Inflammatory macrophage treated with lipopolysaccharide for 1 hour (primary cell): ENCODE results near the gene PALB2.

Source experiments
- DNase-seq, 2 donors: peaks; one replicate each; pipeline ENCODE4 v3.0.0-alpha.2; 2020 to 2022

The PALB2 gene

DNA sequence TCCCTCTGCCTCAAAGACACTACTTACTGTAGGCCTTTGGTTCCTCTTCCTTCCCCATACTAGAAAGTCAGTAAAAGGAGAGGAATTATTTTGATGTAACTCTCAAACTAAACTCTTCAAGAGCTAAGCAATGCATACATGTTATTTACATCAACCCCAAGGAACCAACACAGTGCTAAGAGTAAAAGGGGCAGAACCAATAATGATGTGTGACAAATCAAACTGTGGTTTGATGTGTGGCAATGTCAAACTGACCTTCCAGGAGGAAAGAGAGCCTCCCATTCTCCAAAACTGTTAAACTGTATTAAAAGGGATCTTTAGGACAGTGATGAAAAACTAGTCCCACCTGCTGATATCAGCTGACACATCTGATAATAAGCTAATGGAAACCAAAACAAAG, 60.7 kb downstream of the PALB2 start:
- DNase-seq, result no peak

DNA sequence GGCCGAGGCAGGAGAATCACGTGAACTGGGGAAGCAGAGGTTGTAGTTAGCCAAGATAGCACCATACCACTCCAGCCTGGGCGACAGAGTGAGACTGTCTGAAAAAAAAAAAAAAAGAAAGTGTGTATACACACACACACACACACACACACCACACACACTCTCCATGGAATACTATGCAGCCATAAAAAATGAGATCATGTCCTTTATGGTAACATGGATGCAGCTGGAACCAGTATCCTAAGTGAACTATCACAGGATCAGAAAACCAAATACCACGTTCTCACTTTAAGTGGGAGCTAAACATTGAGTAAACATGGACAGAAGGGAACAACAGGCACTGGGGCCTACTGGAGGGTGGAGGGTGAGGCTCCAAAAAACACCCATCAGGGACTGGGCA, 61.7 kb downstream of the PALB2 start:
- DNase-seq, result no peak

DNA sequence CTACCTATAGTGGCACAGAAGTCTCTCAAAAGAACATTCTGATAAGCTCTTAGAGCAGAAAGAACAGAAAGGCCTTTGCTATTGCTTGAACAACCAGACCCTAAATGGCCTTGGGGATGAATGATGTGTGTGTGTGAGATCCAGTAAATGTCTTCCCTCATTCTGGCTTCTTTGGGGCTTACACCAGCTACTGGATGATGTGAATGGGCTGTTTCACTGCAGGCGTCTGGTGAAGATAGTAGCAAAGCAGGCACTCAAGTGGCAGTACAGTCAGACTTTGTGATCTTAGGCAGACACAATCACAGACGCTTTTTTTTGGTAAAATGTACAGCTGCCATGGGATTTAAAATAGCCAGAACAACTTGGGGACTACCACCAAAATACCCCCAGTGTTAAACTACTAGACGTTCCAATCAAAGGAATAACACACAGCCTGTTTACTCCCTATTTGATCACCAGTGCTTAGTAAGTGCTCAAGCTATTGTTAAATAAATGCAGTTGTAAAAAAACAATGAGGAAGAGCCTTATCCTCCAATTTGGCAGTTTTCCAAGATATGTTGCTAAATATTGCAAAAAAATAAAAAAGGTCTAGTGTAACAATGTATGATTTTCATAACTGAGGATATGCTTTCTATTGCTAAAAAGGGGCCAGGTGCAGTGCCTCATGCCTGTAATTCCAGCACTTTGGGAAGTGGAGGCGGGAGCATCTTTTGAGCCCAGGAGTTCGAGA, 62.8 kb downstream of the PALB2 start:
- DNase-seq, result peak in 1 of 2 donors; percentile 45

DNA sequence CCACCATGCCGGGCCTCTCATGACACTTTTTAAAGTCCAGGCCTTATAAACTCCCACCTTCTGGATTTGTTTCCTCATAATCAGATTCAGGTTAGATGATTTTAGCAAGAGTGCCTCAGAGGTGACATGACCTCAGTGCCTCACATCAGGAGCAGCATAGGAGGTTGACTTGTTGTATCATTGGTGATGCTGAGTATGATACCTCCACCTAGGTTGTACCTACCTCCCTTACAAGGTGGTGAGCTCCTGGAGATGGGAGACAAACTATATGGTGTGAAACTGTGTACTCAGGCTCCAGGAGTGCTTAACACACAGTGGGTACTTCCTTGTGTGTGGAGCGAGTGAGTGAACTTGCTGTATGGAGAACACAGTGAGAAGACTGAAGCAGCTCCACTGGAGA, 63.6 kb downstream of the PALB2 start:
- DNase-seq, result no peak

DNA sequence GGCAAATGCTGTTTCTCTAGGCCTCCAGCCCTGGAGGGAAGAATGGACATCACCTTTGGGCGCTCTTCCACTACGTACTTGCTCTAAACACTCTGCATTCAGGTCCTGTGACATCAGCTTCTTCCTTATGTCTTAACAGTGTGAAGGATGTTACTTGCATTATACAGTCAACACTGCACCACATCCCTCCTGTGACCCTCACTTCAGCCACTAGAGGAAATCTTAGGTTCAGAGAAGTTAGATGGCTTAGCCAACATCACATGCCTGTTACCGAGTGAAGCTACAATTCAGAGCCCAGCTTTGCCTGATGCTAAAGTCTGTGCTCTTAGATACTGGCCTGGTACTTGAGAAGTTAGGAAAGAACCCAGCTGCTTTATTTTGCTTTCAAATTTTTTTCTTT, 65.3 kb downstream of the PALB2 start:
- no peak for DNase-seq

DNA sequence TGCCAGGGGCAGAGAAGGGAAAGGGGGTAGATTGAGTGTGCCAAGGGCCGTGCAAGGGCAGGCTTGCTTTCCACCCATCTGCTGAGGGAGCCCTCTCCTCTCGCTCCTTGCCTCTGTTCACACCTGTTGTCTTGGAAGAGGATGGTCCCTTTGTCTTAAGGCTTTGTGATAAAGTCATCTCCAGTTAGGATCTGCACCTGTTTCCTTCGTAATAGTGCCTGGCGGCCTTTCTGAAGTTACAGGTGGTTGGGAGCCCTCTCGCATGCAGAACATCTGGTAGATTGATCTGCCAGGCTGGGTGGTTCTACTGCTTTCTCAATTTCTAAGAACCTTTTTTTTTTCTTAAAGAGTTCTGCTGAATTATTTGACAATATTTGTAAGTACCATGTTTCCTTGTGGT, 67.3 kb downstream of the PALB2 start:
- DNase-seq, result no peak

DNA sequence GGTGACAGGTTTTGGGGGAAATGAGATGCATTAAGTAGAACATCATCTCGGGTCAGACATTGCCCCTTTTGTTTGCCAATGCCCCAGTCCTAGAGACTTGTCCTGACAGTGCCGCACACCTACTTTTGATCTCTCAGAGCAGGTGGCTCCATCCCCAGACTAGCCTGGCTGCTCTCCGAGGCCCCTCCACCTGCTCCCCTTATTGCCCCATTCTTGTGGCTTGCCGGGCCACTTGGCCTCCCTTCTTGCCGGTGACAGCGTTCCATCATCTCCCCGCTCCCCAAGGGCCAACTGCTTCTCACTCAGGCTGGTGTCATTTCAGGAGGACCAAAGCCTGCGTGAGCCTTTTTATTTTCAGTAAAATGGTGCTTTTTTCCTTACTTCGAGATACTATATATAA, 68.7 kb downstream of the PALB2 start:
- no peak for DNase-seq

DNA sequence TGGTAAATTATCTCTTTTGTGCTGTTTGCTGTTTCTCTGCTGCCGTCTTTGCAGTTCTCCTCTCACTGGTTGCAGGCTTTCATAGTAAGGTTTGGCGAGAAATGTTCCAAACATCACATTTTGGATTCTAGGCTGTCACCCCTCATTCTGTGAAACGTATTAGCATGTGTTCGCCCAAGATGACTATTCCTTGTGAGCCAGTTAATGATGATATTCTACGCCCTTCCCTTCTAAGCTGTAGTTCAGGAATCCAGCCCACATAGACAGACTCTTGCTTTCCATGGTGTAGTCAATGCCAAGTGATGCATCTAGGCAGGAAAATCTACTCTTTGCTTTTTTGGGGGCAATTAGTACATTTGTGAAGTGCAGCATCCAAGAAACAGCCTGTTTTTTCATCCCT, 69.2 kb downstream of the PALB2 start:
- DNase-seq, result no peak

DNA sequence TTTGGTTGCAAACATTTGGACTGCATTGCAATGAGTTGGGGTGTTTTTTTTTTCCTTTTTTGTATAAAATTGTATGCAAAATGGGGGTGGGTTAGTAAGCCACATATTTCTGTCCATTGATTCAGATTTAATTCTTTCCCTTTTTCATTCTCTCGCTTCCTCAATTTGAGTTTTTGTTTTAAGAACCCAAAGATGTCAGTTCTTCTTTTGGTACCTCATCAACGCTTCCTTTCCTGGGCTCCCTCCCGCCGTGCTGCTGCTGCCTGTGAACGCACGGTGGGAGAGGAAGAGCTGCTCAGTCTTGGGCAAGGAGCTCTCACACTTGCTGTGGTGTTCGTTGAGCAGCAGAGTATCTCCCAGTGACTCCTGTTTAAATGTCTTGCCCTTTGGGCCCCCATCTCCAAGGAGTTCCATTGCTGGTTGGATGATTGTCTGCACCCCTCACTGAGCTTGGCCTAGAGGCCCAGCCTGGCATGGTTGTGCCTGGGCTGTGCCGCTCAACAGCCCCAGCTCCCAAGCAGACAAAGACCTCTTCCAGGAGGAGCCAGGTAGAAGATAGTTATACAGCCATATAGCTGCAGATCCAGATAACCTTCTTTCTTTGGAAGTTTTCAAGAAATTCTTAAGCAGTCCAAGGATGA, 70.0 kb downstream of the PALB2 start:
- peak; percentile 18 to 44 for DNase-seq

DNA sequence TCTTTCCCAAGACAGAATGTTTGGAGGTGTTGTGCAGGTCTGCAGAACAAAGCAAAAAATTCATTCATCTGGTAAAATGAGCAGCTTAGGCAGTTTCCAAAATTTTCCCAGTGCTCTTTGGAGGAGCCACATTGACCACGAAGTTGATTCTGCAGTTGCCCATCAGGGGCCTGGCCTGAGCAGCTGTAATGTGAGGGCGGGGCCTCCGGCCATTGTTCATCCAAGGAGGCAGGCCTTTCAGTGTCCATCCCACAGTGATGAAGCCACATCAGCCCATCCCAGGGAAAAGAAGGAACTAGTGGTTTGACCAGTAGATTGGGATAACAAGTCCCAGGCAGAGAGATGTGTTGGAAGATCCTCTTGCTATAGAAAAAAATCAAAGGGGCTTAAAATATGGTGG, 73.5 kb downstream of the PALB2 start:
- no peak for DNase-seq

DNA sequence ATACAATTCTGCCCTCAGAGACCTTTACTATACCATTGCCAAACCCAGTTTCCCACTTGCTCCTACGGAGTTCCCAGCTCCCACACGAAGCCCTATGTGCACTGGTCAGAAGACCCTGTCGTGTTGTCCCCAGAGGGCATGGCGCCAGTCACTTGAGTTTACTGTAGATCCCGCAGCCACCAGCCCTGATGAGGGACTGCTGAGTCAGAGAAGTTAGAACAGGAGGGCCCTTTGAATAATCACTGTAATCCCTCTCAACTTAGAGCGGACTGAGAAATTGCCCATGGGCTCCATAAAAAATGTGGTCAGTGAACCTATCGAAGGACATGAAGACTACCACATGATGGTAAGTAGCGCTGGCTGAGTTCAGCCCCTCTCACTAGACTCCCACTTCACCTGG, 74.4 kb downstream of the PALB2 start:
- no peak for DNase-seq

DNA sequence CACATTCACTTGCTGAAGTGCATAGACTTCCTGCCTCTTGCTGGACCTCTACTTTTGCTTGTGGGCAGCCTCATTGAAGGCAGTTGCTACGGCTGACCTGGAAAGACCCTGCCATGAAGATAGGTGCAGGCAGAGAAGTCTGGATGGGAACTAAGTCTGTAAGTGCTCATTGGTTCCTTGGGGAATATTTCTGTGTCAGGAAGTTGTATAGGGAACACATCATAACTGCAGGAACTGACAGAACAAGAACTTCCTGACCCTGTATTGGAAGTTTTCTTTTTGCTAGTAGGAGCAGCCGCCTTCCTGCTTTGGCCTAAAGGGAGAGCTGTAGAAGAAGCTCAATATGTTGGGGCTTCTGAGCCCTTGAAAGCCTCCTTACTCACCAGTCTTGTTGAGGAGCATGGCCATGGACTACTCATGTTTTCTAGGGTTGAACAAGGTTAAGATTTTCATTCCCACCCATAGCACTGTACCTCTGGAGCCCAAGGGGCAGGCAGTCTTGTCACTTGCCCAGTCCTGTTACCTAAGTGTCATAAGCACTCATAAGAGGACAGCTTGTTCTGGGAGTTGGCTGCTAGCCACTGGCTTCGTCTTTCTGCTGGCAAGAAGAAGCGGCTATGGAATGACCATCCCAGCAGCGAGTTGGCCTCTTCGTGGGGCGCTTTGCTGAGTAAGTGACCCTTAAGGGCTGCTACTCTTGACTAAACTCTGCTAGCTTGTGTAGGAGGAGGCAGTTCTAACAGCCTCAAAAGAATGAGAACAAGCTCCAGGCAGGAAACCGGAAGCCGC, 76.3 kb downstream of the PALB2 start:
- no peak for DNase-seq

DNA sequence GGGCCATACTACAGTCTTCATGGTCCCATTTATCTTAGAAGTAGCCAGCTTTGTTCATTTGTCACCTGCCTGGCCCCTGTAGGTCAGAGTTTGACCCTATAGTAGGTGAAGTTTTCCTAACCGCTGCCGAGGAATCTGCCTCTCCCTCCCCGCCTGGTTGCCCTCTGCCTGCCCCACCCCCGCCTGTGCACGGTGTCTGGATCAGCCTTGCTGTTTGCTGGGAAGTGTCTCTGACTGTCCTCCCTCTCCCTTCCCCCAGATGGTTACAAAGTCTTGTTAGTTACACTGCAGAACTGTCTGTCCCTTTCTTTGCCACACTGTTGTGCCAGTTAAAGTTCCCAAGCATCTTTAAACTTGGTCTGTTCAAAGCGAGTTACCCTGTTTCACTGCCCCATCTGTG, 77.9 kb downstream of the PALB2 start:
- no peak for DNase-seq

DNA sequence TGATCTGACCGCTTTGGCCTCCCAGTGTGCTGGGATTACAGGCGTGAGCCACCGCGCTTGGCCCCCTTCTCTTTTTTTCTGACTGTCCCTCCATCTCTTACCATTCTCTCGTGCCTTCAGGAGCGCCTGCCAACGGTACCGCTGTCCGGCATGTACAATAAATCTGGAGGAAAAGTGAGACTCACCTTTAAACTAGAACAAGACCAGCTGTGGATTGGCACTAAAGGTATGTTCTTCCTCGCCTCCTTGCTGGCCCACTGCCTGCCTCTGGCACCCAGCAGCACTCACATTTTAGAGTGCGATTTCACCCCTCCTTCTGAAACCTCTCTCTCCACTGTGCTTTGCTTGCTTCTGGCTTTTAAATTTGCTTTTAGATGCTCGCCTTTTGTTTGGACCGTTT, 78.6 kb downstream of the PALB2 start:
- no peak for DNase-seq

DNA sequence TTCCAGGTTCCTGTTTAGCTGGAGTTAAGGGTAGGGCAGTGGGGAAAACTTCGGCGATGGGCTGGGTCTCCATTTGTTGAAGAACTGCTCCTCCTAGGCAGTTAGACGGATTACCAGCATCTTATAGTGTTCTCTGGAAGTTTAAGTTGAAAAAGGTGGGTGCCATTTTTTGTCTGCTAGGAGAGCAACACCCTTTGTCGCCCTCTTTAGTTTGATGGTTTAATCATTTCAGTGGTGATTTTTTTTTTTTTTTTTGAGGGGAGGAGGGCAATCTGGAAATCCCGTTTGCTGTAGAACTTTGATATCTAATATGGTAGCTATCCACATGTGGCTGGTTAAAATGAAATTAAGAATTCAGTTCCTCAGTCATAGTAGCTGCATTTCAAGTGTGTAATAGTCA, 79.5 kb downstream of the PALB2 start:
- DNase-seq, result no peak

DNA sequence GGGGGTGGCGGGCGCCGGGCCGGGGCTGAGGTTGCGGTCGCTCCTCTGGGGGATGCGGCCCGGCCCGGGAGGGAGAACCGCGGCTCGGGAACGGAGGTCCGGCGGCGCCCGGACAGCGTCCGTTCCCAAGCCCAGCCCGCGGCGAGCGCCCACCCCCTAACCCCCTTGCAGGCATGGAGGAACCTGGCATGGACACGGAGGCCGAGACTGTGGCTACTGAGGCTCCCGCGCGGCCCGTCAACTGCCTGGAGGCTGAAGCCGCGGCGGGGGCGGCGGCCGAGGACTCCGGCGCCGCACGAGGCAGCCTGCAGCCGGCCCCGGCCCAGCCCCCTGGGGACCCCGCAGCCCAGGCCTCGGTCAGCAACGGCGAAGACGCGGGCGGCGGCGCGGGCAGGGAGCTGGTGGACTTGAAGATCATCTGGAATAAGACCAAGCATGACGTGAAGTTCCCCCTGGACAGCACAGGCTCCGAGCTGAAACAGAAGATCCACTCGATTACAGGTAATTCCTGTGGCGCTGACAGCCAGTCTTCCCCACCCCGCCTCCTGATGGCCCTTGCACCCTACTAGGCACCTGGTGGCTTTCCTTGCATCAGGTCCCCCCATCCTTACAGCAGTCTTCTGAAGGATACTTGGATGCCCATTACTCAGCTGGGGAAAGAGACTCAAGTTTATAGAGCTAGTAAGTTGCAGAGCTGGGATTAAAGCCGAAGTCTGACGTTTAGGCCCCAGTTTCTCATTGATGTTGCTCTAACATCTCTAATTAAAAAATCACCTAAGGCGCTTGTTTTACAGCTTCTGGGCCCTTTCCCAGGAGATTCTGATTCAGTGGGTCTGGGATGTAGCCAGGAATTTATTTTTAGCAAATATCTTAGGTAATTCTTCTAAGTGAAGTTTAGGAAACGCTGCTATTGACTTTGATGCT, 83.1 kb downstream of the PALB2 start:
- peak in 1 of 2 donors; percentile 13 for DNase-seq

DNA sequence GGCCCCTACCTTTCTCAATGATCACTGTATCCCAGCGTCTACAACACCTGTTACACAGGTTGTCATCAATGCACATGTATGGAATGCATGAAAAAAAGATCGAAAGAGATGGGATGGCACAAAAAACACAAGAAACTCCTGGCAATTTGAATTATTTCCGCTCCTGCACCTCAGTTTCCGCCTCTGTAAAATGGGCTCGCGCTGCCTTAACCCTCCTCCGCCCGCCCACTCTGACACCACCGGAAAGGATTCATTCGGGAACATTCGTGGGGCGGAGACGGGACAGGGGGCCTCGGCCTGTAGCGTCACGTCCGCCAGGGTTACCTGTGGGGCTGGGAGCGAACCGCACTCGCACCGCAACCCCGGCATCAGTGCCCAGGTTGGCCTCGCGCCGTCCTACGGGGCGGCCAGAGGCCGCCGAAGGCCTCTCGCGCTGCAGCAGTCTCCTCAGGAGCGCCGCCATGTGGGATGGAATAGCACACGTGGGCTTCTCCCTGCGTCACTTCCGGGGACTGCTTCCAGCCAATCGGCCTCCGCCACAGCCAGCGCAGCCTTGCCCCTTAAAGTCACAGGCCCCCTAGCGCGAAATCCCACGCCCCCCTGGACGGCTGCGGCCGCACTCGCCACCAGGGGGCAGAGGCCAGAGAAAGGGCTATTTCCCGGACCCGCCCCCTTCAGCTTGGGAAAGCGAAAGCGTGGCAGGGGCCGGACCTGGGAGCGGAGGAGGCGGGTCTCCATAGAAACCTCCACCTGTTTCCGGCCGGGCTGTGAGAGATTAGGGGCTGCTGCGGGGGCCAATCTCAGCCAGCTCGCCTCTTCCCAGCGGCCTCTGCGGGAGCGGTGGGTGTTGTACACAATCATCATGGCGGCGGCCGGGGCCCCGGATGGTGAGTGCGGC, 84.0 kb downstream of the PALB2 start, which contains the start of the genes EARS2 and UBFD1:
TSS of gene EARS2 (minus strand) at position 470 of the 898 bp plus-strand sequence. CDS start at position 463, 7 bp downstream.
TSS of gene UBFD1 (plus strand) at position 847 of the 898 bp plus-strand sequence. CDS start at position 863, 16 bp downstream.
- peak; percentile 97 to 99 for DNase-seq

DNA sequence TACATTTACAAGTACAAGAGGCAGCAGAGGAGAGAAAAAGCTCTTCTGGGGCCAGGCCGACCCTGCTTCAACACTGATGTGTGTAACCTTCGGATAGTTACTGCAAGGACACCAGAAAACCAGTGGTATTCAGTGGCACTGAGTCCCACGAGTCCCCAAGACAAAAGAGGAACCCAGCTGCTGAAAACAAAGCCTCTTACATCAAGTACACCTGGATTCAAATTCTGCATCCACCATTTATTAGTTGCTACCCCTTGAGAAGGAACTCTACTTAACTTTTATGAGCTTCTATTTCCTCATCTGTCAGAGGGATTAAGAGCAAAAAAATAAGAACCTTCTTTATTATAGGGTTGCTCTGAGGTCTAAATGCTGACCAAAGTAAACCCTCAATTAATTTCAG, 86.6 kb downstream of the PALB2 start:
- DNase-seq, result no peak
